Gastrocnemius medialis (tissue), 4 donors: Measurements from ENCODE around the gene ATP10D.

ENCODE experiments used
- CTCF ChIP-seq, 5 experiments: fragments of 450-650 bp in 3 of 5; fragments of 200-600 bp in 2 of 5; sonication (generic) in 2 of 5; IDR thresholded peaks in 4 of 5; conservative IDR thresholded peaks in 1 of 5; 1 replicate in 4 of 5; 2 replicates in 1 of 5; pipeline ENCODE4 v1.5.1; 2016 to 2019; ENCODE audit warnings: antibody characterized with exemption in 5 of 5, mild to moderate bottlenecking in 3 of 5, moderate library complexity in 3 of 5
- POLR2A ChIP-seq, 2 donors: fragments of 450-650 bp; IDR thresholded peaks; one replicate each; pipeline ENCODE4 v1.6.1; 2017; ENCODE audit warnings: antibody characterized with exemption in 2 of 2, mild to moderate bottlenecking in 2 of 2, moderate library complexity in 2 of 2

- TF ChIP-seq CTCF (IDR thresholded peaks at IDR 0.05 in 4 of 5, conservative IDR thresholded peaks at IDR 0.05 in 1 of 5) (no peak), POLR2A (IDR thresholded peaks at IDR 0.05) (no peak)
Measured at GRCh38 chr4:47536966-47537365, 51.9 kb downstream of the ATP10D start.
